NB4 (cell line): Measurements from ENCODE around the gene HDAC4.

Source experiments
- MAX ChIP-seq: IDR thresholded peaks from 2 replicates; pipeline ENCODE4 v1.6.1; 2011; ENCODE audit warnings: low read depth, low read length
- MYC ChIP-seq: IDR thresholded peaks from 2 replicates; pipeline ENCODE4 v1.6.1; 2011; ENCODE audit warnings: low read depth, low read length
- POLR2A ChIP-seq: IDR thresholded peaks from 2 replicates; pipeline ENCODE4 v1.6.1; 2011; ENCODE audit warnings: mild to moderate bottlenecking; ENCODE audit not compliant: insufficient read length; ENCODE audit errors: extremely low read depth
- TF ChIP-seq, protein P1 (sequence below): IDR thresholded peaks from one replicate; pipeline ENCODE4 v1.5.1; 2012; ENCODE audit warnings: low read depth, low read length

GRCh38 chr2:239112127-239112774 is 288.6 kb downstream of the HDAC4 start:
- TF ChIP-seq POLR2A: no peak
- TF ChIP-seq, protein P1, sequence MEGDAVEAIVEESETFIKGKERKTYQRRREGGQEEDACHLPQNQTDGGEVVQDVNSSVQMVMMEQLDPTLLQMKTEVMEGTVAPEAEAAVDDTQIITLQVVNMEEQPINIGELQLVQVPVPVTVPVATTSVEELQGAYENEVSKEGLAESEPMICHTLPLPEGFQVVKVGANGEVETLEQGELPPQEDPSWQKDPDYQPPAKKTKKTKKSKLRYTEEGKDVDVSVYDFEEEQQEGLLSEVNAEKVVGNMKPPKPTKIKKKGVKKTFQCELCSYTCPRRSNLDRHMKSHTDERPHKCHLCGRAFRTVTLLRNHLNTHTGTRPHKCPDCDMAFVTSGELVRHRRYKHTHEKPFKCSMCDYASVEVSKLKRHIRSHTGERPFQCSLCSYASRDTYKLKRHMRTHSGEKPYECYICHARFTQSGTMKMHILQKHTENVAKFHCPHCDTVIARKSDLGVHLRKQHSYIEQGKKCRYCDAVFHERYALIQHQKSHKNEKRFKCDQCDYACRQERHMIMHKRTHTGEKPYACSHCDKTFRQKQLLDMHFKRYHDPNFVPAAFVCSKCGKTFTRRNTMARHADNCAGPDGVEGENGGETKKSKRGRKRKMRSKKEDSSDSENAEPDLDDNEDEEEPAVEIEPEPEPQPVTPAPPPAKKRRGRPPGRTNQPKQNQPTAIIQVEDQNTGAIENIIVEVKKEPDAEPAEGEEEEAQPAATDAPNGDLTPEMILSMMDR: no peak
- TF ChIP-seq MAX: no peak
- TF ChIP-seq MYC: no peak
